Activated naive CD8-positive, alpha-beta T cell treated with anti-CD3 and anti-CD28 coated beads, Interleukin-2, amount 10 ng/mL, durations not matched to agents 7 days and 5 days (primary cell): ENCODE results near the gene CACNA1E. TPM values are rescaled to one million over a fixed set of nuclear protein-coding genes. Genes with fewer than 3 reads are reported as not detected.

Experiments
- ATAC-seq: fragments of 150-1000 bp; cut with Tn5 transposase; one replicate; pipeline ENCODE4 v1.10.0; 2021; ENCODE audit warnings: low read depth, moderate library complexity
- POLR2A ChIA-PET: fragments of 350-600 bp; sonication (Branson Sonifier 250); formaldehyde crosslinking; loops from one replicate; lab custom pipeline; 2021; ENCODE audit warnings: antibody characterized with exemption; lab: Charles Lee
- DNase-seq: peaks from one replicate; pipeline ENCODE4 v3.0.0; 2021
- H3K27ac Mint-ChIP-seq: one replicate; pipeline ENCODE4 v1.8.0; 2022; ENCODE audit warnings: mild to moderate bottlenecking, mixed read lengths
- H3K27me3 Mint-ChIP-seq: one replicate; pipeline ENCODE4 v1.8.0; 2022; ENCODE audit warnings: mild to moderate bottlenecking, moderate library complexity, mixed read lengths
- H3K36me3 Mint-ChIP-seq: one replicate; pipeline ENCODE4 v1.8.0; 2021; ENCODE audit warnings: mild to moderate bottlenecking, mixed read lengths
- H3K4me1 Mint-ChIP-seq: one replicate; pipeline ENCODE4 v1.8.0; 2021; ENCODE audit warnings: mixed read lengths
- H3K4me3 Mint-ChIP-seq: one replicate; pipeline ENCODE4 v1.8.0; 2022; ENCODE audit warnings: mild to moderate bottlenecking, moderate library complexity, mixed read lengths
- H3K9me3 Mint-ChIP-seq: one replicate; pipeline ENCODE4 v1.8.0; 2021; ENCODE audit warnings: mixed read lengths
- total RNA-seq, 2 experiments: library from RNA; stranded (reverse); gene quantifications; one replicate each; pipeline ENCODE4 v1.2.3, GENCODE V29; 2021

CACNA1E gene
- total RNA-seq, 2 experiments from 2014 or later = not detected

GRCh38 chr1:181777286-181777685 lies 294.0 kb downstream of the CACNA1E start:
- DNase-seq (no peak), ATAC-seq (no peak)
- H3K27me3 Mint-ChIP-seq = peaks cover 2% of the 10 kb centered on the region
- no peaks in the 10 kb centered on the region for H3K9me3 Mint-ChIP-seq
- POLR2A ChIA-PET = no interaction called here
- H3K36me3 Mint-ChIP-seq = no peaks in the 10 kb centered on the region
- no peak overlapping the region for H3K27ac Mint-ChIP-seq
- H3K4me3 Mint-ChIP-seq = no peak overlapping the region
- no peaks in the 10 kb centered on the region for H3K4me1 Mint-ChIP-seq

GRCh38 chr1:181777812-181778211 lies 294.5 kb downstream of the CACNA1E start:
- no peaks in the 10 kb centered on the region for H3K9me3 Mint-ChIP-seq
- no peaks in the 10 kb centered on the region for H3K36me3 Mint-ChIP-seq
- H3K4me1 Mint-ChIP-seq = no peaks in the 10 kb centered on the region
- POLR2A ChIA-PET = no interaction called here
- H3K4me3 Mint-ChIP-seq = no peak overlapping the region
- no peak overlapping the region for H3K27ac Mint-ChIP-seq
- DNase-seq (no peak), ATAC-seq (no peak)
- H3K27me3 Mint-ChIP-seq = peaks cover 2% of the 10 kb centered on the region

- H3K9me3 Mint-ChIP-seq = no peaks in the 10 kb centered on the region
- H3K36me3 Mint-ChIP-seq = no peaks in the 10 kb centered on the region
- H3K27ac Mint-ChIP-seq = no peak overlapping the region
- no peak for ATAC-seq
- no peak overlapping the region for H3K4me3 Mint-ChIP-seq
- no peaks in the 10 kb centered on the region for H3K4me1 Mint-ChIP-seq
- no peak for DNase-seq
- H3K27me3 Mint-ChIP-seq = peaks cover 2% of the 10 kb centered on the region
- POLR2A ChIA-PET = no interaction called here
Measured at GRCh38 chr1:181778640-181779260, 295.4 kb downstream of the CACNA1E start.

- Mint-ChIP-seq H3K36me3 (no peaks in the 10 kb centered on the region), H3K4me1 (no peaks in the 10 kb centered on the region), H3K4me3 (no peak overlapping the region), H3K9me3 (no peaks in the 10 kb centered on the region), H3K27me3 (peaks cover 2% of the 10 kb centered on the region), H3K27ac (no peak overlapping the region)
- no peak for ATAC-seq
- no peak for DNase-seq
- POLR2A ChIA-PET = no interaction called here
Measured at GRCh38 chr1:181779343-181779742, 296.0 kb downstream of the CACNA1E start.

GRCh38 chr1:181783208-181783607 lies 299.9 kb downstream of the CACNA1E start:
- no peak for ATAC-seq
- Mint-ChIP-seq H3K27ac (no peak overlapping the region), H3K36me3 (no peaks in the 10 kb centered on the region), H3K4me3 (no peak overlapping the region), H3K9me3 (no peaks in the 10 kb centered on the region), H3K27me3 (peaks cover 2% of the 10 kb centered on the region), H3K4me1 (no peaks in the 10 kb centered on the region)
- POLR2A ChIA-PET = no interaction called here
- no peak for DNase-seq

GRCh38 chr1:181784039-181784683 lies 300.8 kb downstream of the CACNA1E start:
- H3K9me3 Mint-ChIP-seq = no peaks in the 10 kb centered on the region

GRCh38 chr1:181789395-181789794 lies 306.1 kb downstream of the CACNA1E start:
- Mint-ChIP-seq H3K36me3 (no peaks in the 10 kb centered on the region), H3K9me3 (no peaks in the 10 kb centered on the region), H3K27ac (no peak overlapping the region), H3K27me3 (no peaks in the 10 kb centered on the region), H3K4me3 (no peak overlapping the region), H3K4me1 (no peaks in the 10 kb centered on the region)
- no peak for ATAC-seq
- POLR2A ChIA-PET = no interaction called here
- no peak for DNase-seq

More at GRCh38 chr1:181784039-181784683, 300.8 kb downstream of the CACNA1E start:
- Mint-ChIP-seq H3K27ac (no peak overlapping the region), H3K4me1 (no peaks in the 10 kb centered on the region), H3K27me3 (peaks cover 2% of the 10 kb centered on the region), H3K4me3 (no peak overlapping the region), H3K36me3 (no peaks in the 10 kb centered on the region)
- DNase-seq = no peak
- POLR2A ChIA-PET = no interaction called here
- ATAC-seq = no peak

GRCh38 chr1:181791721-181792120 lies 308.4 kb downstream of the CACNA1E start:
- no peak overlapping the region for H3K27ac Mint-ChIP-seq
- H3K4me3 Mint-ChIP-seq = no peak overlapping the region
- ATAC-seq = no peak

GRCh38 chr1:181793831-181794230 lies 310.5 kb downstream of the CACNA1E start:
- no peaks in the 10 kb centered on the region for H3K4me1 Mint-ChIP-seq
- no peak for DNase-seq
- ATAC-seq = no peak
- no peaks in the 10 kb centered on the region for H3K36me3 Mint-ChIP-seq
- no peaks in the 10 kb centered on the region for H3K9me3 Mint-ChIP-seq
- H3K4me3 Mint-ChIP-seq = no peak overlapping the region
- no peaks in the 10 kb centered on the region for H3K27me3 Mint-ChIP-seq
- H3K27ac Mint-ChIP-seq = no peak overlapping the region
- POLR2A ChIA-PET = no interaction called here

More at GRCh38 chr1:181791721-181792120, 308.4 kb downstream of the CACNA1E start:
- Mint-ChIP-seq H3K27me3 (no peaks in the 10 kb centered on the region), H3K4me1 (no peaks in the 10 kb centered on the region), H3K36me3 (no peaks in the 10 kb centered on the region), H3K9me3 (no peaks in the 10 kb centered on the region)
- no peak for DNase-seq
- POLR2A ChIA-PET = no interaction called here

GRCh38 chr1:181794332-181794731 lies 311.0 kb downstream of the CACNA1E start:
- no peak overlapping the region for H3K4me3 Mint-ChIP-seq
- H3K27ac Mint-ChIP-seq = no peak overlapping the region
- no peaks in the 10 kb centered on the region for H3K36me3 Mint-ChIP-seq
- POLR2A ChIA-PET = no interaction called here
- H3K4me1 Mint-ChIP-seq = no peaks in the 10 kb centered on the region
- ATAC-seq (no peak), DNase-seq (no peak)
- no peaks in the 10 kb centered on the region for H3K9me3 Mint-ChIP-seq
- H3K27me3 Mint-ChIP-seq = no peaks in the 10 kb centered on the region

- Mint-ChIP-seq H3K4me1 (no peaks in the 10 kb centered on the region), H3K4me3 (no peak overlapping the region), H3K36me3 (no peaks in the 10 kb centered on the region), H3K27me3 (peaks cover 6% of the 10 kb centered on the region), H3K9me3 (no peaks in the 10 kb centered on the region), H3K27ac (no peak overlapping the region)
- DNase-seq = no peak
- POLR2A ChIA-PET = no interaction called here
- no peak for ATAC-seq
Measured at GRCh38 chr1:181798191-181798926, 315.0 kb downstream of the CACNA1E start.

- H3K27me3 Mint-ChIP-seq = peaks cover 14% of the 10 kb centered on the region
- H3K36me3 Mint-ChIP-seq = no peaks in the 10 kb centered on the region
- H3K4me3 Mint-ChIP-seq = no peak overlapping the region
- peaks cover 2% of the 10 kb centered on the region for H3K9me3 Mint-ChIP-seq
- POLR2A ChIA-PET = no interaction called here
- no peak for DNase-seq
- no peaks in the 10 kb centered on the region for H3K4me1 Mint-ChIP-seq
- ATAC-seq = no peak
- H3K27ac Mint-ChIP-seq = no peak overlapping the region
Measured at GRCh38 chr1:181801617-181802016, 318.3 kb downstream of the CACNA1E start.

GRCh38 chr1:181802466-181802865 lies 319.1 kb downstream of the CACNA1E start:
- peaks cover 2% of the 10 kb centered on the region for H3K9me3 Mint-ChIP-seq
- POLR2A ChIA-PET = no interaction called here

GRCh38 chr1:181803421-181803820 lies 320.1 kb downstream of the CACNA1E start:
- Mint-ChIP-seq H3K27ac (no peak overlapping the region), H3K9me3 (peaks cover 2% of the 10 kb centered on the region), H3K4me3 (no peak overlapping the region), H3K27me3 (peaks cover 21% of the 10 kb centered on the region), H3K36me3 (no peaks in the 10 kb centered on the region), H3K4me1 (no peaks in the 10 kb centered on the region)
- DNase-seq (no peak), ATAC-seq (no peak)
- POLR2A ChIA-PET = no interaction called here

More at GRCh38 chr1:181802466-181802865, 319.1 kb downstream of the CACNA1E start:
- Mint-ChIP-seq H3K27me3 (peaks cover 15% of the 10 kb centered on the region), H3K4me3 (no peak overlapping the region), H3K4me1 (no peaks in the 10 kb centered on the region), H3K36me3 (no peaks in the 10 kb centered on the region), H3K27ac (no peak overlapping the region)
- DNase-seq (no peak), ATAC-seq (no peak)
